Tibial nerve (tissue), 3 donors: ENCODE data around the gene COMMD6.

Experiments
- POLR2A ChIP-seq, 2 donors: fragments of 450-650 bp; IDR thresholded peaks; one replicate each; pipeline ENCODE4 v1.6.1; 2017; ENCODE audit warnings: antibody characterized with exemption in 2 of 2, mild to moderate bottlenecking in 2 of 2, moderate library complexity in 2 of 2
- TF ChIP-seq, protein P1 (sequence below), 5 experiments: fragments of 200-600 bp in 3 of 5; fragments of 450-650 bp in 2 of 5; sonication (generic) in 3 of 5; IDR thresholded peaks; one replicate each; pipeline ENCODE4 v1.5.1; 2016 to 2019; ENCODE audit warnings: antibody characterized with exemption in 5 of 5, mild to moderate bottlenecking in 3 of 5, moderate library complexity in 2 of 5

DNA sequence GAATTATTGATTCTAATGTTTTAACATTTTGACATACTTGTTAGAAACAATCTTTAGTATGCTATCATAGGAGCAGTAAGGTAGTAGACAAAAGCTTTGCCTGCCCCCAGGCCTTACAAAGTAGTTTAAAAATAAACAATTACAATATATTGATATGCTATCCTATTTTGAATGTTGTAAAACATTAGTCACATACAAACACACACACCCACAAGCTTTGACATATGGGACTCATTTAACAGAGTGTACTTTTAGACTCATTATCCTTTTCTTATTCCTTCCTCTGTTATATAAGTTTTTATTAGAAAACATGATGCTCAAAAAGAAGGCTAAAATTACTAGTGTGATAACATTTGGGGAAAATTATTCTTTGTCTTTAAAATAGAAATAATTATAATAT lies 45.5 kb upstream of the COMMD6 start:
- TF ChIP-seq, protein P1, sequence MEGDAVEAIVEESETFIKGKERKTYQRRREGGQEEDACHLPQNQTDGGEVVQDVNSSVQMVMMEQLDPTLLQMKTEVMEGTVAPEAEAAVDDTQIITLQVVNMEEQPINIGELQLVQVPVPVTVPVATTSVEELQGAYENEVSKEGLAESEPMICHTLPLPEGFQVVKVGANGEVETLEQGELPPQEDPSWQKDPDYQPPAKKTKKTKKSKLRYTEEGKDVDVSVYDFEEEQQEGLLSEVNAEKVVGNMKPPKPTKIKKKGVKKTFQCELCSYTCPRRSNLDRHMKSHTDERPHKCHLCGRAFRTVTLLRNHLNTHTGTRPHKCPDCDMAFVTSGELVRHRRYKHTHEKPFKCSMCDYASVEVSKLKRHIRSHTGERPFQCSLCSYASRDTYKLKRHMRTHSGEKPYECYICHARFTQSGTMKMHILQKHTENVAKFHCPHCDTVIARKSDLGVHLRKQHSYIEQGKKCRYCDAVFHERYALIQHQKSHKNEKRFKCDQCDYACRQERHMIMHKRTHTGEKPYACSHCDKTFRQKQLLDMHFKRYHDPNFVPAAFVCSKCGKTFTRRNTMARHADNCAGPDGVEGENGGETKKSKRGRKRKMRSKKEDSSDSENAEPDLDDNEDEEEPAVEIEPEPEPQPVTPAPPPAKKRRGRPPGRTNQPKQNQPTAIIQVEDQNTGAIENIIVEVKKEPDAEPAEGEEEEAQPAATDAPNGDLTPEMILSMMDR (IDR thresholded peaks at IDR 0.05) = no peak
- TF ChIP-seq POLR2A (IDR thresholded peaks at IDR 0.05) = no peak
